Lower lobe of right lung (tissue), 2 donors: ENCODE data around the gene ATP8B1. TPM values are rescaled to one million over a fixed set of nuclear protein-coding genes. Genes with fewer than 3 reads are reported as not detected.
"Not testable (repeated sequence)": the region's sequence is repeated elsewhere in the genome, so short reads cannot be mapped to it uniquely, and the experiment has no call there.

Source experiments
- ATAC-seq, 2 donors: fragments of 200-7000 bp; cut with Tn5 transposase; one replicate each; pipeline ENCODE4 v1.9.1; 2020 to 2022; ENCODE audit warnings: mild to moderate bottlenecking in 2 of 2, moderate library complexity in 2 of 2
- DNase-seq: peaks from one replicate; pipeline ENCODE4 v3.0.0-alpha.2; 2020
- H3K27ac ChIP-seq: fragments of 200-600 bp; one replicate; pipeline ENCODE4 v1.8.0; 2022
- H3K27me3 ChIP-seq: fragments of 200-600 bp; one replicate; pipeline ENCODE4 v1.8.0; 2022; ENCODE audit warnings: low read depth
- H3K36me3 ChIP-seq: fragments of 200-600 bp; one replicate; pipeline ENCODE4 v1.8.0; 2022; ENCODE audit warnings: mild to moderate bottlenecking
- H3K4me1 ChIP-seq: fragments of 200-600 bp; one replicate; pipeline ENCODE4 v1.8.0; 2022
- H3K4me3 ChIP-seq: fragments of 200-600 bp; one replicate; pipeline ENCODE4 v1.8.0; 2022; ENCODE audit warnings: mild to moderate bottlenecking
- H3K9me3 ChIP-seq: fragments of 200-600 bp; one replicate; pipeline ENCODE4 v1.8.0; 2022
- CTCF ChIP-seq: fragments of 200-600 bp; IDR thresholded peaks from one replicate; pipeline ENCODE4 v1.8.0; 2022; ENCODE audit warnings: antibody characterized with exemption, mild to moderate bottlenecking
- intact Hi-C: fragments of 100-400 bp; cut with DNase I; formaldehyde crosslinking; loops from one replicate; pipeline ENCODE4 v1.11.0; 2022
- total RNA-seq: library from RNA; stranded (reverse); fragmentation: NEBNext Ultra II Directional; extraction: Animal tissue kit (Norgen Biotek cat#: 25700); gene quantifications from one replicate; pipeline ENCODE4 v1.2.1, GENCODE V29; 2021
- donor health status: DM: no; HTN: yes; CAD: no; lungs with severe emphysema.

The ATP8B1 gene
- total RNA-seq, 1 donor from 2014 or later = 27.2 TPM

DNA sequence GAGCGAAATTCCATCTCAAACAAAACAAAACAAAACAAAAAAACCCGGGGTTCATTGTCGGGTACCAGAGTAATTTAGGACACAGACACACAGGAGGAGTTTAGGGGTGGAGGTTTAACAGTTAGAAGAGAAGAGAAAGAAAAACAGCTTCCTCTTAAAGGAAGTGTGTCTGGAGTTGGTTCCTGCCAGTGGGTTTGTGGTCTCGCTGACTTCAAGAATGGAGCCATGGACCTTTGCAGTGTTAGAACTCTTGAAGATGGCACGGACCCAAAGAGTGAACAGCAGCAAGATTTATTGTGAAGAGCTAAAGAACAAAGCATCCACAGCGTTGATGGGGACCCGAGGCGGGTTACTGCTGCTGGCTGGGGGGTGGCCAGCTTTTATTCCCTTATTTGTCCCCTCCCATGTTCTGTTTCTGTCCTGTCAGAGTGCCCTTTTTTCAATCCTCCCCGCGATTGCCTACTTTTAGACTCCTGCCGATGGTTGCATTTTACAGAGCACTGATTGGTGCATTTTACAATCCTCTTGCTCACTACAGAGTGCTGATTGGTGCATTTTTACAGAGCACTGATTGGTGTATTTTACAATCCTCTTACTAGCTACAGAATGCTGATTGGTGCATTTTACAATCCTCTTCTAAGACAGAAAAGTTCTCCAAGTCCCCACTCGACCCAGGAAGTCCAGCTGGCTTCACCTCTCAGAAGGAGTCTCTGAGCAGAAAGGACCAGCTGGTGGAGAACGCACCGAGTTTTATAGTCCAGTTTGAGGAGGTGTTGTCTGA, 28.7 kb upstream of the ATP8B1 start:
- DNase-seq = no peak
- ATAC-seq = no peak
- no peaks in the 10 kb centered on the region for H3K36me3 ChIP-seq
- H3K27me3 ChIP-seq = no peaks in the 10 kb centered on the region
- no peaks in the 10 kb centered on the region for H3K9me3 ChIP-seq
- no peak overlapping the region for H3K4me3 ChIP-seq
- no peak for TF ChIP-seq CTCF
- intact Hi-C loops = no loop called here
- no peaks in the 10 kb centered on the region for H3K4me1 ChIP-seq
- H3K27ac ChIP-seq = no peak overlapping the region

DNA sequence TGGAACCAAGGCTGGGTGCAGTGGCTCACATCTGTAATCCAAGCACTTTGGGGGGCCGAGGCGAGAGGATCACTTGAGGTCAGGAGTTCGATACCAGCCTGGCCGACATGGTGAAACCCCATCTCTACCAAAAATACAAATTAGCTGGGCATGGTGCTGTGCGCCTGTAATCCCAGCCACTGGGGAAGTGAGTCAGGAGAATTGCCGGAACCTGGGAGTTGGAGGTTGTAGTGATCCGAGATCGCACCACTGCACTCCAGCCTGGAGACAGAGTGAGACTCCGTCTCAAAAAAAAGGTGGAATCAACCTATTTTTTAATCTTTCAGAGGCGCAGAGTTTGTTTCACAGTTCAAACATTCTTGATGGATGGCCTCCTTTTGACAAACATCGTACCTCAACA, 24.5 kb upstream of the ATP8B1 start:
- DNase-seq = no peak
- H3K4me1 ChIP-seq = no peaks in the 10 kb centered on the region
- H3K27ac ChIP-seq = no peak overlapping the region
- no peak for ATAC-seq
- no peaks in the 10 kb centered on the region for H3K9me3 ChIP-seq
- no peaks in the 10 kb centered on the region for H3K27me3 ChIP-seq
- H3K4me3 ChIP-seq = no peak overlapping the region
- H3K36me3 ChIP-seq = no peaks in the 10 kb centered on the region
- intact Hi-C loops = no loop called here
- no peak for TF ChIP-seq CTCF

DNA sequence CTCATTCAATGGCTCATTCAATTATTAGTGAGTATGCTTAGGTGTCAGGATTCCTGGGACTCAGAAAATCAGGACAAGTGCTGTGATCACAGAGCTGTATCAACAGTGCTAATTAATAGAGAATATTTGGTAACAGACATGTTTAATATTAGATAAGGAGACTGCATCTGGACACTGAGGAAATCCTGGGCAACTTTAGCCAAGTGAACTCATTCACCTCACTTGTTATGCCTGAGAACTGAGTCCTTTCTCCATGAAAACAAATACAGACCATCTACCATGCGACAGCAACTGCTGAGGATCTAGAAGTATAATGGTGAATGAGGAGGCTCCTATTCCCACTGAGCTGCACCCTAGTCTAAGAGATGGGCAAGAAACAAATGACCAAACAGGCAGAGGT, 23.1 kb upstream of the ATP8B1 start:
- DNase-seq (no peak), ATAC-seq (no peak)
- no peak overlapping the region for H3K4me3 ChIP-seq
- TF ChIP-seq CTCF = no peak
- intact Hi-C loops = no loop called here
- H3K27me3 ChIP-seq = no peaks in the 10 kb centered on the region
- H3K9me3 ChIP-seq = no peaks in the 10 kb centered on the region
- no peak overlapping the region for H3K27ac ChIP-seq
- no peaks in the 10 kb centered on the region for H3K4me1 ChIP-seq
- H3K36me3 ChIP-seq = no peaks in the 10 kb centered on the region

GRCh38 chr18:57820583-57820982, 17.5 kb upstream of the ATP8B1 start:
- H3K4me3 ChIP-seq, DNase-seq, ATAC-seq, H3K27me3 ChIP-seq, H3K27ac ChIP-seq, intact Hi-C loops, H3K9me3 ChIP-seq, H3K36me3 ChIP-seq: not testable (repeated sequence)
- peaks cover 17% of the 10 kb centered on the region for H3K4me1 ChIP-seq

DNA sequence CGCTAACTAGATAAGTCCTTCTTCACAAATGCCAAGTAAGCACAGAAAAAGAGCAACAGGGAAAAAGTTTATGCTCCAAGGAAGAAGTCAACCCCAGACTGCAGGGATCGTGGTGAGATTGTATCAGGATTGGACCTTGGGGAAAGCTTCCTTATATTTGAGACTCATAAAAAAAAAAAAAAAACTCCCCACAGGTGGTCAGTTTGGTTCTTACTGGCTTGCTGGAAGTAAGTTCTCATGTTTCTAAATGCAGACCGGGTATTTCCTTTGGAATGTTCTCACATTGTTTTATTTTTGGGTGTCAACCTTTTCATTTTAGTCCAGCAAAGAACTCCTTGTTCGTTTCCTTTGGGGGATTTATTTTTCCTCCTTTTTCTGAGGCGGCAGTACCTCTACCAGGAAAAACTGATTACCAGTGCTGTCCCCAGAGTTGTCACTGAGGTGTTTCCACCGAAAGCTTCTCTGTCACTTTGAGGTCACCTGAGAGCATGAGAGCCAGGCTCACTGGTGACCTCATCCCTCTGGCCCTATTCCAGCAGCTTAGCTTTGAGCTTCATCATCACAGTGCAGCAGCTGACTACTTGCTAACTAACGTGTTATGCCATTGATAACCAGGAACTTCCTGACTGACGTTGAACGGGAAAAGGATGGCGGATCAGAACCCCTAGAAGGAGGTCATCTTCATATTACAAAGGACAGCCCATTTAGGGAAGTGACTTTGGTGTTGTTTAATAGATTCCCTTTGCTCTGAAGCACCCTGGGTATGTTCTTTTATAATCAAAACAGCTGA, 16.8 kb upstream of the ATP8B1 start:
- Histone ChIP-seq H3K36me3 (no peaks in the 10 kb centered on the region), H3K4me3 (no peak overlapping the region), H3K27me3 (no peaks in the 10 kb centered on the region), H3K9me3 (no peaks in the 10 kb centered on the region), H3K4me1 (peaks cover 17% of the 10 kb centered on the region), H3K27ac (peak overlapping the region; percentile 7)
- no peak for TF ChIP-seq CTCF
- DNase-seq = peak; percentile 63
- intact Hi-C loops = no loop called here
- ATAC-seq = peak; percentile 82 to 95

- Histone ChIP-seq H3K4me3 (no peak overlapping the region), H3K36me3 (no peaks in the 10 kb centered on the region), H3K9me3 (no peaks in the 10 kb centered on the region), H3K4me1 (peaks cover 17% of the 10 kb centered on the region), H3K27ac (no peak overlapping the region), H3K27me3 (no peaks in the 10 kb centered on the region)
- no peak for DNase-seq
- intact Hi-C loops = no loop called here
- no peak for ATAC-seq
- TF ChIP-seq CTCF = no peak
These were observed 16.0 kb upstream of the ATP8B1 start for GRCh38 chr18:57819119-57819518.
